Endothelial cell of umbilical vein (primary cell): ENCODE measurements around the gene SUFU. TPM values are rescaled to one million over a fixed set of nuclear protein-coding genes. Genes with fewer than 3 reads are reported as not detected.

ENCODE experiments used
- BruUV-seq: library from RNA; stranded (reverse); fragments of 400-500 nt; replicated peaks from 2 replicates; lab custom pipeline; 2021; lab: Mats Ljungman, UMichigan
- CTCF ChIA-PET: fragments of 300-600, 350-600 bp; sonication (Branson Sonifier 250); formaldehyde crosslinking; loops from one replicate; lab custom pipeline; 2021; ENCODE audit warnings: antibody characterized with exemption, inconsistent platforms; lab: Charles Lee
- POLR2A ChIA-PET: fragments of 300-600, 350-600 bp; sonication (Branson Sonifier 250); formaldehyde crosslinking; loops from one replicate; lab custom pipeline; 2021; ENCODE audit warnings: antibody characterized with exemption, inconsistent platforms; lab: Charles Lee
- DNase-seq: peaks from one replicate; pipeline ENCODE4 v3.0.0-alpha.2; 2011; ENCODE audit warnings: low read depth, low spot score
- FAIRE-seq: peaks from 2 replicates; lab custom pipeline; 2011; peaks lifted over from hg19 to GRCh38; lab: Jason Lieb, UNC
- H2AFZ ChIP-seq: 2 replicates; pipeline ENCODE4 v1.6.0; 2012; ENCODE audit warnings: low read depth, low read length, control low read depth, inconsistent platforms
- H3K27ac ChIP-seq: 2 replicates; pipeline ENCODE4 v1.5.1; 2011; ENCODE audit warnings: low read depth, mild to moderate bottlenecking, control low read depth, low read length, moderate library complexity; ENCODE audit not compliant: insufficient read depth
- H3K27me3 ChIP-seq, 2 experiments: 2 replicates each; pipeline versions ENCODE4 v1.6.0 to v1.6.1; 2011; ENCODE audit warnings: low read length in 2 of 2, mixed read lengths in 1 of 2; ENCODE audit not compliant: control insufficient read depth in 2 of 2, insufficient read depth in 2 of 2
- H3K36me3 ChIP-seq, 2 experiments: 2 replicates in 1 of 2; 3 replicates in 1 of 2; pipeline ENCODE4 v1.5.1; 2011; ENCODE audit warnings: low read length in 2 of 2, mild to moderate bottlenecking in 1 of 2, moderate library complexity in 1 of 2; ENCODE audit not compliant: control insufficient read depth in 2 of 2, insufficient read depth in 2 of 2; ENCODE audit errors: extremely low read depth in 1 of 2
- H3K4me1 ChIP-seq: 3 replicates; pipeline ENCODE4 v1.5.1; 2011; ENCODE audit warnings: mild to moderate bottlenecking, low read length; ENCODE audit not compliant: control insufficient read depth, insufficient read depth; ENCODE audit errors: extremely low read depth
- H3K4me2 ChIP-seq: 2 replicates; pipeline ENCODE4 v1.6.1; 2011; ENCODE audit warnings: low read length, control low read depth, mixed read lengths; ENCODE audit not compliant: insufficient read depth
- H3K4me3 ChIP-seq, 3 experiments: fragments of 200-600 bp in 1 of 3; sonication (generic), shearing (Covaris generic) in 1 of 3; replicated peaks in 1 of 3; 2 replicates each; pipeline ENCODE4 v1.5.1; 2011 to 2016; ENCODE audit warnings: control low read depth in 3 of 3, low read length in 3 of 3, mild to moderate bottlenecking in 2 of 3, inconsistent platforms in 1 of 3, low read depth in 1 of 3, moderate library complexity in 1 of 3; ENCODE audit not compliant: insufficient read depth in 1 of 3
- H3K79me2 ChIP-seq: 2 replicates; pipeline ENCODE4 v1.6.0; 2012; ENCODE audit warnings: low read length, inconsistent platforms; ENCODE audit not compliant: control insufficient read depth, insufficient read depth
- H3K9ac ChIP-seq: replicated peaks from 2 replicates; pipeline ENCODE3; 2011; ENCODE audit warnings: low read length, control low read depth; ENCODE audit not compliant: insufficient read depth; ENCODE audit errors: extremely low read depth
- H3K9me1 ChIP-seq: replicated peaks from 3 replicates; pipeline ENCODE4 v1.6.0; 2011; ENCODE audit warnings: mild to moderate bottlenecking, low read length; ENCODE audit not compliant: control insufficient read depth, insufficient read depth; ENCODE audit errors: extremely low read depth
- H3K9me3 ChIP-seq: replicated peaks from 2 replicates; pipeline ENCODE4 v1.5.1; 2012; ENCODE audit warnings: low read length, inconsistent platforms; ENCODE audit not compliant: control insufficient read depth, insufficient read depth
- H4K20me1 ChIP-seq: replicated peaks from 2 replicates; pipeline ENCODE3; 2011; ENCODE audit warnings: mild to moderate bottlenecking, low read length; ENCODE audit not compliant: control insufficient read depth, insufficient read depth; ENCODE audit errors: extremely low read depth
- EZH2 ChIP-seq: IDR thresholded peaks from 2 replicates; pipeline ENCODE4 v1.6.1; 2012; ENCODE audit warnings: borderline replicate concordance, low read depth, mild to moderate bottlenecking, moderate library complexity, low read length, inconsistent platforms; ENCODE audit not compliant: severe bottlenecking
- FOS ChIP-seq: IDR thresholded peaks from 2 replicates; pipeline ENCODE4 v1.6.1; 2011; ENCODE audit warnings: mild to moderate bottlenecking, low read length, moderate library complexity, borderline replicate concordance; ENCODE audit not compliant: insufficient read depth
- GATA2 ChIP-seq: IDR thresholded peaks from 2 replicates; pipeline ENCODE4 v1.7.0; 2011; ENCODE audit warnings: low read depth, mild to moderate bottlenecking, moderate library complexity, mixed read lengths, low read length; ENCODE audit not compliant: insufficient read length, insufficient read depth
- JUN ChIP-seq: IDR thresholded peaks from 2 replicates; pipeline ENCODE4 v1.6.1; 2011; ENCODE audit warnings: borderline replicate concordance, low read depth; ENCODE audit not compliant: insufficient read length, insufficient read depth
- MYC ChIP-seq: IDR thresholded peaks from one replicate; pipeline ENCODE4 v1.6.1; 2011; ENCODE audit warnings: mild to moderate bottlenecking, low read depth, low read length
- POLR2A ChIP-seq: IDR thresholded peaks from 2 replicates; pipeline ENCODE4 v1.6.1; 2012; ENCODE audit warnings: low read depth, mild to moderate bottlenecking, control low read depth, low read length
- dilution Hi-C: fragments of 300-500 bp; cut with MboI; formaldehyde crosslinking; loops from one replicate; pipeline ENCODE4 v1.15.0; 2019; ENCODE audit warnings: low sequenced_read_pairs; ENCODE audit not compliant: extremely low pct_ligation_motif_present
- intact Hi-C: fragments of 100-400 bp; cut with micrococcal nuclease; formaldehyde crosslinking; loops from one replicate; pipeline ENCODE4 v1.10.0; 2022
- polyA plus RNA-seq, 4 experiments: library from polyadenylated mRNA; depleted of rRNA in 3 of 4; stranded (reverse) in 3 of 4; unstranded in 1 of 4; fragments of >200 nt; gene quantifications; 2 replicates each; pipeline versions ENCODE4 v1.2.1 to v1.2.3, GENCODE V29; 2011 to 2012; ENCODE audit warnings: missing spikeins in 1 of 4
- total RNA-seq: library from RNA; stranded (reverse); gene quantifications from 2 replicates; pipeline ENCODE4 v1.2.3, GENCODE V29; 2021

SUFU gene
- total and polyA plus RNA-seq, 2 donors (not counting 3 experiments of a cell fraction or from before 2014, with no cell fraction given): 10.1 to 16.3 TPM

DNA sequence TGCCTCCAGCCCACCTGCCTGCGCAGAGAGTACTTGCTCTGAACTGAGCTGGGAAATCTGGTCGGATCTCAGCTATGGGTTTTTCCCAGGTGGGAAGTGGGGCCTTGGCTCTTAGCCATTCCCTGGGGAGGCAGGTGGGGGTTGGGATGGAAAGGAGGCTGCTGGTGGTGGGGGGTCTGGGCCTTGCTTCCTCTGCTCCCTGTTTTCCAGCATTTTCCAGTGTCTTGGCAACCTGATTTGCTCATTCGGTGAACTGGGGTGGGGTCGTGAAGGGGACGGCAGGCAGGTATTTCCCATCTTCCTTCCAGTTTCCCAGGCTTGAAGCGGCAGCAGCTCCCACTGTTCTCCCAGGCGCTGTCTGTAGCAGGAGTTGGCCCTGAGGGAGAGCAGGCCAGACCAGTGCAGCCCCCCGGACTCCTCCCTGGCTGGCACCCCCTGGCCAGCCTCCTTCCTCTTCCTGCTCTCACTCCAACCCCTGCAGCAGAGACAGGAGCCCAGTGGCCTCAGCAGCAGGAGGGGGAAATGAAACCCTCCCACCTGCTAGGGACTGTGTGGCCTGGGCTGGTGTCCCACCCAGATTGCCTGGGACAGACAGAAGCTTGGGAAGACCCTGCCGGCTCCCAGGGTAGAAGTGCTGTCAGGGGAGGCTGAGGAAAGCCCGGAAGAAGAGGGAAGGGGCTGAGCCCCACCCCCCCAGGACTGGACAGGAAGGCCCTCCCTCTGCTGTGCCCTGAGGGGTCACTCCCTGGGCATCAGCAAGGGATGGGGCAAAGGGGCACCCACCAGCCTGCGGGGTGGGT lies 147.1 kb downstream of the SUFU start:
- H3K4me3 ChIP-seq: no peak overlapping the region
- no peak for DNase-seq
- no peaks in the 10 kb centered on the region for H3K27me3 ChIP-seq
- peaks cover 7 to 31% of the 10 kb centered on the region in 2 experiments for H3K36me3 ChIP-seq
- dilution Hi-C loops (no loop called here), intact Hi-C loops (no loop called here)
- no peaks in the 10 kb centered on the region for H3K9me3 ChIP-seq
- FAIRE-seq: no peak
- ChIA-PET CTCF (interaction anchor here (0.9 to 2.7 kb wide), 7 partner anchors 19 to 251 kb away, joined by 3 to 9 read pairs (median 3); no protein-coding TSS in a partner anchor), POLR2A (no interaction called here)
- H3K79me2 ChIP-seq: peaks cover 91% of the 10 kb centered on the region
- H3K9me1 ChIP-seq: no peaks in the 10 kb centered on the region
- no peak overlapping the region for H3K9ac ChIP-seq
- H3K4me2 ChIP-seq: no peak overlapping the region
- BruUV-seq: no TSS peak
- no peak overlapping the region for H3K27ac ChIP-seq
- no peak overlapping the region for H2AFZ ChIP-seq
- TF ChIP-seq JUN (no peak), GATA2 (no peak), POLR2A (no peak), EZH2 (no peak), MYC (no peak), FOS (no peak)
- H4K20me1 ChIP-seq: no peaks in the 10 kb centered on the region
- H3K4me1 ChIP-seq: peaks cover 45% of the 10 kb centered on the region
